ENCODE data around the gene RXFP3. TPM values are rescaled to one million over a fixed set of nuclear protein-coding genes. Genes with fewer than 3 reads are reported as not detected.
"Not testable (repeated sequence)": the region's sequence is repeated elsewhere in the genome, so short reads cannot be mapped to it uniquely, and the experiment has no call there.

RXFP3 gene
- total RNA-seq, 1 donor from 2014 or later, result 0.44 TPM

GRCh38 chr5:33905381-33905780 lies 30.8 kb upstream of the RXFP3 start:
- TF ChIP-seq CTCF (IDR thresholded peaks at IDR 0.05; ENCODE audit: partially characterized antibody, unreplicated experiment), result no peak
- Mint-ChIP-seq H3K9me3 (ENCODE audit: unreplicated experiment) (peaks cover 3% of the 10 kb centered on the region), H3K27ac (ENCODE audit: unreplicated experiment) (no peak overlapping the region), H3K4me1 (ENCODE audit: low read depth, unreplicated experiment) (no peaks in the 10 kb centered on the region), H3K4me3 (ENCODE audit: unreplicated experiment) (no peak overlapping the region), H3K36me3 (ENCODE audit: unreplicated experiment) (peaks cover 6% of the 10 kb centered on the region), H3K27me3 (ENCODE audit: unreplicated experiment) (no peaks in the 10 kb centered on the region)
- no peak for DNase-seq

- not testable (repeated sequence) for DNase-seq; H3K9me3 Mint-ChIP-seq (ENCODE audit: unreplicated experiment); H3K27me3 Mint-ChIP-seq (ENCODE audit: unreplicated experiment); H3K4me1 Mint-ChIP-seq (ENCODE audit: low read depth, unreplicated experiment); H3K36me3 Mint-ChIP-seq (ENCODE audit: unreplicated experiment); H3K4me3 Mint-ChIP-seq (ENCODE audit: unreplicated experiment); H3K27ac Mint-ChIP-seq (ENCODE audit: unreplicated experiment)
These were observed 29.9 kb upstream of the RXFP3 start for GRCh38 chr5:33906248-33906647.

GRCh38 chr5:33914844-33915243 lies 21.3 kb upstream of the RXFP3 start:
- peaks cover 14% of the 10 kb centered on the region for H3K36me3 Mint-ChIP-seq (ENCODE audit: unreplicated experiment)
- not testable (repeated sequence) for H3K27me3 Mint-ChIP-seq (ENCODE audit: unreplicated experiment); H3K9me3 Mint-ChIP-seq (ENCODE audit: unreplicated experiment); H3K27ac Mint-ChIP-seq (ENCODE audit: unreplicated experiment); DNase-seq; H3K4me3 Mint-ChIP-seq (ENCODE audit: unreplicated experiment); H3K4me1 Mint-ChIP-seq (ENCODE audit: low read depth, unreplicated experiment)

GRCh38 chr5:33921002-33921401 lies 15.2 kb upstream of the RXFP3 start:
- no peak overlapping the region for H3K27ac Mint-ChIP-seq (ENCODE audit: unreplicated experiment)
- H3K4me1 Mint-ChIP-seq (ENCODE audit: low read depth, unreplicated experiment), result no peaks in the 10 kb centered on the region
- H3K9me3 Mint-ChIP-seq (ENCODE audit: unreplicated experiment), result peaks cover 6% of the 10 kb centered on the region
- no peak for DNase-seq
- H3K27me3 Mint-ChIP-seq (ENCODE audit: unreplicated experiment), result peaks cover 3% of the 10 kb centered on the region
- no peak overlapping the region for H3K4me3 Mint-ChIP-seq (ENCODE audit: unreplicated experiment)
- peaks cover 14% of the 10 kb centered on the region for H3K36me3 Mint-ChIP-seq (ENCODE audit: unreplicated experiment)
- TF ChIP-seq CTCF (IDR thresholded peaks at IDR 0.05; ENCODE audit: partially characterized antibody, unreplicated experiment), result no peak

- H3K27ac Mint-ChIP-seq (ENCODE audit: unreplicated experiment), result no peak overlapping the region
- no peaks in the 10 kb centered on the region for H3K36me3 Mint-ChIP-seq (ENCODE audit: unreplicated experiment)
- H3K4me3 Mint-ChIP-seq (ENCODE audit: unreplicated experiment), result no peak overlapping the region
- H3K4me1 Mint-ChIP-seq (ENCODE audit: low read depth, unreplicated experiment), result peaks cover 3% of the 10 kb centered on the region
- H3K27me3 Mint-ChIP-seq (ENCODE audit: unreplicated experiment), result peaks cover 3% of the 10 kb centered on the region
- TF ChIP-seq CTCF (IDR thresholded peaks at IDR 0.05; ENCODE audit: partially characterized antibody, unreplicated experiment), result no peak
- H3K9me3 Mint-ChIP-seq (ENCODE audit: unreplicated experiment), result no peaks in the 10 kb centered on the region
- no peak for DNase-seq
These were observed 10.9 kb upstream of the RXFP3 start for GRCh38 chr5:33925278-33925677.

- H3K27me3 Mint-ChIP-seq (ENCODE audit: unreplicated experiment), result no peaks in the 10 kb centered on the region
- H3K9me3 Mint-ChIP-seq (ENCODE audit: unreplicated experiment), result no peaks in the 10 kb centered on the region
- TF ChIP-seq CTCF (IDR thresholded peaks at IDR 0.05; ENCODE audit: partially characterized antibody, unreplicated experiment), result no peak
- H3K27ac Mint-ChIP-seq (ENCODE audit: unreplicated experiment), result no peak overlapping the region
- no peaks in the 10 kb centered on the region for H3K36me3 Mint-ChIP-seq (ENCODE audit: unreplicated experiment)
- no peak for DNase-seq
- peaks cover 3% of the 10 kb centered on the region for H3K4me1 Mint-ChIP-seq (ENCODE audit: low read depth, unreplicated experiment)
- no peak overlapping the region for H3K4me3 Mint-ChIP-seq (ENCODE audit: unreplicated experiment)
These were observed 8.5 kb upstream of the RXFP3 start for GRCh38 chr5:33927685-33928084.
